Stimulated activated naive CD8-positive, alpha-beta T cell treated with anti-CD3 and anti-CD28 coated beads, Interleukin-15, Interleukin-2, amounts not matched to agents 100 ng/mL and 50 ng/mL, for 24 hours (primary cell): Measurements from ENCODE around the gene BRSK2.

ENCODE experiments used
- H3K27ac Mint-ChIP-seq: one replicate; pipeline ENCODE4 v1.8.0; 2021; ENCODE audit warnings: mild to moderate bottlenecking, mixed read lengths
- H3K27me3 Mint-ChIP-seq: one replicate; pipeline ENCODE4 v1.8.0; 2021; ENCODE audit warnings: mixed read lengths
- H3K36me3 Mint-ChIP-seq: one replicate; pipeline ENCODE4 v1.8.0; 2021; ENCODE audit warnings: low read depth, mixed read lengths
- H3K4me1 Mint-ChIP-seq: one replicate; pipeline ENCODE4 v1.8.0; 2021; ENCODE audit warnings: low read depth, mixed read lengths
- H3K4me3 Mint-ChIP-seq: one replicate; pipeline ENCODE4 v1.8.0; 2021; ENCODE audit warnings: mild to moderate bottlenecking, mixed read lengths
- H3K9me3 Mint-ChIP-seq: one replicate; pipeline ENCODE4 v1.8.0; 2021; ENCODE audit warnings: mixed read lengths

Gene BRSK2

GRCh38 chr11:1395773-1396374, 6.1 kb downstream of the BRSK2 start:
- peaks cover 19% of the 10 kb centered on the region for H3K27me3 Mint-ChIP-seq

GRCh38 chr11:1396375-1396841, 6.7 kb downstream of the BRSK2 start:
- Mint-ChIP-seq H3K4me1 (no peaks in the 10 kb centered on the region), H3K9me3 (no peaks in the 10 kb centered on the region), H3K27ac (no peak overlapping the region), H3K4me3 (no peak overlapping the region), H3K27me3 (peaks cover 15% of the 10 kb centered on the region), H3K36me3 (no peaks in the 10 kb centered on the region)

More at GRCh38 chr11:1395773-1396374, 6.1 kb downstream of the BRSK2 start:
- no peaks in the 10 kb centered on the region for H3K36me3 Mint-ChIP-seq
- no peak overlapping the region for H3K27ac Mint-ChIP-seq
- H3K4me3 Mint-ChIP-seq: no peak overlapping the region
- no peaks in the 10 kb centered on the region for H3K9me3 Mint-ChIP-seq
- H3K4me1 Mint-ChIP-seq: no peaks in the 10 kb centered on the region

GRCh38 chr11:1397146-1397861, 7.6 kb downstream of the BRSK2 start:
- Mint-ChIP-seq H3K36me3 (no peaks in the 10 kb centered on the region), H3K4me3 (no peak overlapping the region), H3K27ac (no peak overlapping the region)

GRCh38 chr11:1397862-1398527, 8.3 kb downstream of the BRSK2 start:
- Mint-ChIP-seq H3K4me3 (no peak overlapping the region), H3K27me3 (peaks cover under 1% of the 10 kb centered on the region), H3K36me3 (no peaks in the 10 kb centered on the region), H3K9me3 (no peaks in the 10 kb centered on the region), H3K27ac (no peak overlapping the region), H3K4me1 (no peaks in the 10 kb centered on the region)

More at GRCh38 chr11:1397146-1397861, 7.6 kb downstream of the BRSK2 start:
- Mint-ChIP-seq H3K9me3 (no peaks in the 10 kb centered on the region), H3K27me3 (peaks cover 6% of the 10 kb centered on the region), H3K4me1 (no peaks in the 10 kb centered on the region)

- H3K27me3 Mint-ChIP-seq: no peaks in the 10 kb centered on the region
- no peak overlapping the region for H3K4me3 Mint-ChIP-seq
- H3K4me1 Mint-ChIP-seq: no peaks in the 10 kb centered on the region
- H3K27ac Mint-ChIP-seq: no peak overlapping the region
- no peaks in the 10 kb centered on the region for H3K36me3 Mint-ChIP-seq
- H3K9me3 Mint-ChIP-seq: no peaks in the 10 kb centered on the region
Measured at GRCh38 chr11:1398528-1399235, 8.9 kb downstream of the BRSK2 start.

- H3K4me1 Mint-ChIP-seq: no peaks in the 10 kb centered on the region
- H3K36me3 Mint-ChIP-seq: no peaks in the 10 kb centered on the region
- no peak overlapping the region for H3K27ac Mint-ChIP-seq
- no peaks in the 10 kb centered on the region for H3K9me3 Mint-ChIP-seq
- no peak overlapping the region for H3K4me3 Mint-ChIP-seq
- H3K27me3 Mint-ChIP-seq: no peaks in the 10 kb centered on the region
Measured at GRCh38 chr11:1399386-1400316, 9.9 kb downstream of the BRSK2 start.

- Mint-ChIP-seq H3K27ac (no peak overlapping the region), H3K36me3 (no peaks in the 10 kb centered on the region)
Measured at GRCh38 chr11:1400317-1401170, 10.8 kb downstream of the BRSK2 start.

GRCh38 chr11:1401171-1401445, 11.4 kb downstream of the BRSK2 start:
- Mint-ChIP-seq H3K9me3 (no peaks in the 10 kb centered on the region), H3K36me3 (no peaks in the 10 kb centered on the region), H3K27me3 (no peaks in the 10 kb centered on the region), H3K4me1 (no peaks in the 10 kb centered on the region), H3K4me3 (no peak overlapping the region), H3K27ac (no peak overlapping the region)

More at GRCh38 chr11:1400317-1401170, 10.8 kb downstream of the BRSK2 start:
- Mint-ChIP-seq H3K4me3 (no peak overlapping the region), H3K4me1 (no peaks in the 10 kb centered on the region), H3K9me3 (no peaks in the 10 kb centered on the region), H3K27me3 (no peaks in the 10 kb centered on the region)

- H3K9me3 Mint-ChIP-seq: no peaks in the 10 kb centered on the region
Measured at GRCh38 chr11:1401656-1402221, 12.0 kb downstream of the BRSK2 start.

GRCh38 chr11:1402355-1403077, 12.8 kb downstream of the BRSK2 start:
- no peaks in the 10 kb centered on the region for H3K27me3 Mint-ChIP-seq
- no peak overlapping the region for H3K27ac Mint-ChIP-seq
- H3K4me1 Mint-ChIP-seq: no peaks in the 10 kb centered on the region
- H3K36me3 Mint-ChIP-seq: no peaks in the 10 kb centered on the region
- no peaks in the 10 kb centered on the region for H3K9me3 Mint-ChIP-seq
- H3K4me3 Mint-ChIP-seq: no peak overlapping the region

More at GRCh38 chr11:1401656-1402221, 12.0 kb downstream of the BRSK2 start:
- Mint-ChIP-seq H3K4me3 (no peak overlapping the region), H3K36me3 (no peaks in the 10 kb centered on the region), H3K27me3 (no peaks in the 10 kb centered on the region), H3K27ac (no peak overlapping the region), H3K4me1 (no peaks in the 10 kb centered on the region)

- Mint-ChIP-seq H3K9me3 (no peaks in the 10 kb centered on the region), H3K4me1 (no peaks in the 10 kb centered on the region), H3K4me3 (no peak overlapping the region), H3K27me3 (no peaks in the 10 kb centered on the region), H3K36me3 (no peaks in the 10 kb centered on the region), H3K27ac (no peak overlapping the region)
Measured at GRCh38 chr11:1403078-1403620, 13.4 kb downstream of the BRSK2 start.

GRCh38 chr11:1403721-1404460, 14.2 kb downstream of the BRSK2 start:
- H3K36me3 Mint-ChIP-seq: no peaks in the 10 kb centered on the region
- no peaks in the 10 kb centered on the region for H3K9me3 Mint-ChIP-seq
- H3K4me3 Mint-ChIP-seq: no peak overlapping the region
- H3K27me3 Mint-ChIP-seq: no peaks in the 10 kb centered on the region
- H3K4me1 Mint-ChIP-seq: no peaks in the 10 kb centered on the region
- H3K27ac Mint-ChIP-seq: no peak overlapping the region
